ENCODE results near the gene TSEN2. TPM values are rescaled to one million over a fixed set of nuclear protein-coding genes. Genes with fewer than 3 reads are reported as not detected.
"Not testable (repeated sequence)": the region's sequence is repeated elsewhere in the genome, so short reads cannot be mapped to it uniquely, and the experiment has no call there.

The TSEN2 gene
- total RNA-seq, 1 experiment from 2014 or later: 14.8 TPM

GRCh38 chr3:12501360-12502020 is 17.2 kb downstream of the TSEN2 start:
- no peak for DNase-seq (ENCODE audit: low read depth)

GRCh38 chr3:12503126-12503957 is 19.1 kb downstream of the TSEN2 start:
- no peak for DNase-seq (ENCODE audit: low read depth)

- no peak for DNase-seq (ENCODE audit: low read depth)
Measured at GRCh38 chr3:12506201-12506709, 22.0 kb downstream of the TSEN2 start.

GRCh38 chr3:12507591-12508281 is 23.5 kb downstream of the TSEN2 start:
- DNase-seq (ENCODE audit: low read depth): peak; percentile 74

GRCh38 chr3:12508291-12508700 is 24.0 kb downstream of the TSEN2 start:
- peak; percentile 95 for DNase-seq (ENCODE audit: low read depth)

DNA sequence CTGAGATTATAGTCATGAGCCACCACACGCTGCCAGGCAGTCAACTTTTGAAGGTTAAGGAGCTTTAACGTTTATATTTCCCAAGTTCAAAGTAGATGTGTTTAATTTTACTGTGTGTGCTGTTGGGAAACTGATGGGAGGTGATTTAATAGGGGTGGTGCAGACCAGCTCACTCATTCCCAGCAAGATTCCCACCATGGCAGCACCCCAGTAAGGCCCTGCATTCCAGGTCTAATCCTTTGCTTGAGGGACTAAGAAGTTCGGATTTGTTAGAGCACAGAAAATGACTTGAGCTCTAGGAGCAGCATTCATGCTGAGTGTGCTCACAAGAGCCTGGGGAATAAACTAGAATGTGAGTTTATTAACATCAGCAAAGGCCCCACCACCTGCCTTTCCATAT is 25.2 kb downstream of the TSEN2 start:
- no peak for DNase-seq (ENCODE audit: low read depth)

DNA sequence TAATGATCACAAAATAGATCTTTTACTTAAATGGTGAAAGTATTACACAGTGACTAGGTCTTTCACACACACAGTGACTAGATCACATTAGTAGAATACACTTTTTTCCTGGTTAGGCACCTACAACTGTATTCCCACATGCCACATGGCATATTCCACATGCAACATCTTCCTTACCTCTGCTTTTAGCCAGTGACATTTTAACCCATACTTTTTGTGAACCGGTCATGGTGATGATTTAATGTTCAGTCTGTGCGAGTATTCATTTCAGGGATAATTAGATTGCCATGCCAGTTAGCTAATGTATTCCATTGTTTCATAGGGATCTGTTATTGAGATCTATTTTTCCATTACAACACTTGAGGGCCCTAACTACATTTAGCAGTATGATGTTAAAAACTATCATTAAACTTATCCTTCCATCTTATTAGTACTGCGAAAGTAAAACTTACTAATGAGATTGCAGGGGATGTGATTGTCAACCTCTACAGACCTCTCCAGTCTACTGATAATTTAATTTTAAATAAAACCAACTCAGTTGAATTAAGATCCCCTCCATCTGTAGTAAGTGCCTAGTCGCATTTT is 28.3 kb downstream of the TSEN2 start:
- no peak for DNase-seq (ENCODE audit: low read depth)

GRCh38 chr3:12513694-12514446 is 29.6 kb downstream of the TSEN2 start:
- DNase-seq (ENCODE audit: low read depth): no peak

DNA sequence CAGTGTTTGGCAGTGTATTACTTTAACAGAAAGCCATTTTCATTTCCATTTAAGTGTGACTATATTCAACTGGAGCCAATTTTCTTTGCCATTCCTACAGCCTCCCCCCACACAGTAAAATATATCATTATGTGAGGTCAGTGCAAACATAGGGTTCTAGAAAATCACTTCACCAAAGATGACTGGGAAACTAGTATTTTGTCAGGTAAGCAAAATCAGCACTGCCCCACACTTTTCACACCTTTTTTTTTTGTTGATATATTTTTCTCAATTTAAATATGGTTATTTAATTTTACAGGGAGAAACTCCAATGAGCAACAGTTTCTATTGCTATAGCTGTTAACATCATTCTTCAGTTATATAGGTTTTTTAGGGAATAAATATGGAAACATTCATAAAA is 31.4 kb downstream of the TSEN2 start:
- DNase-seq (ENCODE audit: low read depth): no peak

DNA sequence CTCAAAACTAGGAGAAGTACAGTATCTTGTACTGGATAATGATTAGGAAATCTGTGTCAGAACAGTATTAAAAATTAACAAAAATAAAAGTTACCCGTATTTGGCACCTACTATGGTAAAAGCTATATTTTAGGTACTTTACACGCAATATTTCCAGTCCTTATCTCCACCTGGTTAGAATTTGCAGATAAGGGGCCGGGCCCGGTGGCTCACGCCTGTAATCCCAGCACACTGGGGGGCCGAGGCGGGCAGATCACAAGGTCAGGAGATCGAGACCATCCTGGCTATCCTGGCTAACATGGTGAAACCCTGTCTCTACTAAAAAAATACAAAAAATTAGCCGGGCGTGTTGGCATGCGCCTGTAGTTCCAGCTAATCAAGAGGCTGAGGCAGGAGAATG is 32.6 kb downstream of the TSEN2 start:
- no peak for DNase-seq (ENCODE audit: low read depth)

DNA sequence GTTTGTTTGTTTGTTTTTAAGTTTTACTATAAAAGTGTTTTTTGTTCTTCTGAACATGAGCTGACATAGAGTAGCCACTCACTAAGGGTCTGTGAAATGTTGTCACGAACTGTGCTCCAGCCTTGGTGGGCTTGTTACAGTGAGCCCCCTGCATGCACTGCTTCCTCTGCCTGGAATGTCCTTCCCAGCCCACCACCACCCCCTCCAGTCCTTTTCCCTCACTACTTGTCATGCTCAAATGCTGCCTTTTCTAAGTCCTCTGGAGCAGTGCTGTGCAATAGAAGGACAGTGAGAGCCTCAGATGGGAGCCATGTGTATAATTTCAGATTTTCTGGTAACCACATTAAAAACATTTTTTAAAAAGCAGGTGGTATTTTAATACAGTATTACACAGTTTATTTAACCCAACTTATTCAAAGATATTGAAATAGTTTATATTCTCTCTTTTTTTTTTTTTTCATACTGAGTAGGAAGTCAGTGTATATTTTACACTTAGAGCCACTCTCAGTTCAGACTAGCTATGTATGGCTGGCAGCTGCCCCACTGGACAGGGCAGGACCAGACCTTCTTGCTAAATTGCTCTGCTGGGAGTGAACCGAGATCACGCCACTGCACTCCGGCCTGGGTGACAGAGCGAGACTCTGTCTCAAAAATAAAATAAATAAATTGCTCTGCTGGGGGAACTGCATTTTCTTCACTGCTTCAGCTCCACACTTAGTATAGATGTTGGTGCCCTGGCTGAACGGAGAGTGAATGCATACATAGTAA is 34.2 kb downstream of the TSEN2 start:
- no peak for DNase-seq (ENCODE audit: low read depth)

GRCh38 chr3:12521010-12521409 is 36.7 kb downstream of the TSEN2 start:
- no peak for DNase-seq (ENCODE audit: low read depth)

DNA sequence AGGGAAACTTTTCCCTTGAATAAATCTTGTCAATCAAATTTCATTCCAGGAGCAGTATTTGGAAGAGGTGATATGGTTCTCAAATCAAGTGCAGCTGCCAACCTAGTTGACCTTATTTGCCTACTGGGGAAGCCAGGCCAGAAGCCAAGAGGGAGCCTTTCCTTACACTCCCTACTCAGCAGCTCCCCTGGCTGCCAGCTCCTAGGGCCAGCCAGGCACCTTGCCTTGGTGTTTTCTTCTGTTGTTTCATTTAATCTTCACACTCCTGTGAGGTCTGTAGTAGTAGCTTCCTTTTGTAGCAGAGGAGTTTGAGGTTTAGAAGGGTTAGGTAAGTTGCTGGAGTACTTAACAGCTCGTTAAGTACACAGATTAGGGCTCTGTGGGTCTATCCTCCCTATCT is 38.4 kb downstream of the TSEN2 start:
- DNase-seq (ENCODE audit: low read depth): no peak

- DNase-seq (ENCODE audit: low read depth): no peak
Measured at GRCh38 chr3:12527757-12528143, 43.5 kb downstream of the TSEN2 start.

GRCh38 chr3:12532182-12532581 is 47.9 kb downstream of the TSEN2 start:
- no peak for DNase-seq (ENCODE audit: low read depth)

- no peak for DNase-seq (ENCODE audit: low read depth)
Measured at GRCh38 chr3:12536423-12536822, 52.1 kb downstream of the TSEN2 start.

DNA sequence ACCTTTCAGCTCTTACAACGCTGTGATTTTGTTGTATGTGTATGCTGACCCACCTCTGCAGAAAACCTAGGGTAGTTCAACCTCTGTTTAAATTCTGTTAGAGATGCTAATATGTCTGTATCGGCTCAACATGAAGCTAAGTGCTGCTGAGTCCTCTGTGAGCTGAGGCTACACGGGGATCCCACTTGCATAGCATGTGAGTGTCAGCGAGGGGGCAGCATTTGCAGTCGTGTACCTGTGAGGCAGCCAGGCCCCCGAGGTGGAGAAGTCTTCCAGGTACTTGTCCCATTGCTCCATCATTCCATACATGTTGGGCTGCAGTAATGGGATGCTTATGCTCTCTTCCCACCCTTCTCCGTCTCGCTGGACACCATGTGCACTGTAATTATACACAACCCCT is 57.3 kb downstream of the TSEN2 start:
- no peak for DNase-seq (ENCODE audit: low read depth)

GRCh38 chr3:12543497-12543896 is 59.2 kb downstream of the TSEN2 start:
- not testable (repeated sequence) for DNase-seq (ENCODE audit: low read depth)

GRCh38 chr3:12544652-12545472 is 60.6 kb downstream of the TSEN2 start:
- no peak for DNase-seq (ENCODE audit: low read depth)

All from HT1080 (cell line).